H9 (cell line): ENCODE measurements around the gene IGFBP5. TPM values are rescaled to one million over a fixed set of nuclear protein-coding genes. Genes with fewer than 3 reads are reported as not detected.

Experiments used
- DNase-seq: peaks from one replicate; pipeline ENCODE4 v3.0.0-alpha.2; 2017
- H2AFZ ChIP-seq: one replicate; pipeline ENCODE4 v1.6.1; 2013; ENCODE audit warnings: mild to moderate bottlenecking, low read length, control low read depth, moderate library complexity
- H2AK5ac ChIP-seq: 2 replicates; pipeline ENCODE4 v1.6.1; 2013; ENCODE audit warnings: low read length, control low read depth, mixed read lengths; ENCODE audit not compliant: insufficient read length
- H2BK120ac ChIP-seq: one replicate; pipeline ENCODE4 v1.6.1; 2013; ENCODE audit warnings: low read depth, mild to moderate bottlenecking, low read length, control low read depth, inconsistent platforms; ENCODE audit not compliant: poor library complexity, severe bottlenecking
- H2BK12ac ChIP-seq: 2 replicates; pipeline ENCODE4 v1.6.1; 2013; ENCODE audit warnings: low read length, control low read depth, mixed read lengths, low read depth; ENCODE audit not compliant: insufficient read length
- H2BK15ac ChIP-seq: 2 replicates; pipeline ENCODE4 v1.6.1; 2013; ENCODE audit warnings: low read depth, low read length, control low read depth
- H2BK20ac ChIP-seq: one replicate; pipeline ENCODE4 v1.6.1; 2013; ENCODE audit warnings: low read depth, mild to moderate bottlenecking, low read length, control low read depth, inconsistent platforms; ENCODE audit not compliant: poor library complexity, severe bottlenecking
- H2BK5ac ChIP-seq: 2 replicates; pipeline ENCODE4 v1.6.1; 2013; ENCODE audit warnings: low read length, control low read depth, mixed read lengths; ENCODE audit not compliant: insufficient read length
- H3K14ac ChIP-seq: 2 replicates; pipeline ENCODE4 v1.6.1; 2013; ENCODE audit warnings: low read length, control low read depth; ENCODE audit not compliant: insufficient read depth
- H3K18ac ChIP-seq: 2 replicates; pipeline ENCODE4 v1.6.1; 2013; ENCODE audit warnings: low read depth, mild to moderate bottlenecking, mixed read lengths, low read length, control low read depth; ENCODE audit not compliant: insufficient read length
- H3K23ac ChIP-seq: 2 replicates; pipeline ENCODE4 v1.6.1; 2013; ENCODE audit warnings: low read length, control low read depth, mixed read lengths, low read depth; ENCODE audit not compliant: insufficient read length
- H3K23me2 ChIP-seq: 2 replicates; pipeline ENCODE4 v1.6.1; 2013; ENCODE audit warnings: low read depth, mild to moderate bottlenecking, mixed read lengths, low read length, control low read depth; ENCODE audit not compliant: insufficient read length, poor library complexity, severe bottlenecking
- H3K27ac ChIP-seq: 2 replicates; pipeline ENCODE4 v1.5.1; 2013; ENCODE audit warnings: low read length, control low read depth, mixed read lengths, low read depth; ENCODE audit not compliant: insufficient read length
- H3K27me3 ChIP-seq: 2 replicates; pipeline ENCODE4 v1.6.1; 2013; ENCODE audit warnings: low read length, control low read depth, inconsistent platforms; ENCODE audit not compliant: insufficient read depth
- H3K4ac ChIP-seq: 2 replicates; pipeline ENCODE4 v1.6.1; 2013; ENCODE audit warnings: low read depth, mild to moderate bottlenecking, control low read depth, inconsistent platforms, low read length, moderate library complexity
- H3K4me1 ChIP-seq: 2 replicates; pipeline ENCODE4 v1.6.1; 2013; ENCODE audit warnings: low read length, control low read depth, inconsistent platforms; ENCODE audit not compliant: insufficient read depth
- H3K4me2 ChIP-seq: 2 replicates; pipeline ENCODE4 v1.6.1; 2013; ENCODE audit warnings: low read length, control low read depth, mixed read lengths; ENCODE audit not compliant: insufficient read length, insufficient read depth
- H3K56ac ChIP-seq: 2 replicates; pipeline ENCODE4 v1.6.1; 2013; ENCODE audit warnings: low read depth, mild to moderate bottlenecking, mixed read lengths, low read length, control low read depth; ENCODE audit not compliant: insufficient read length
- H3K79me1 ChIP-seq: 2 replicates; pipeline ENCODE4 v1.6.1; 2013; ENCODE audit warnings: low read depth, mild to moderate bottlenecking, moderate library complexity, low read length, control low read depth, inconsistent platforms; ENCODE audit not compliant: insufficient read depth, poor library complexity, severe bottlenecking
- H3K79me2 ChIP-seq: 2 replicates; pipeline ENCODE4 v1.6.1; 2013; ENCODE audit warnings: low read length, control low read depth, inconsistent platforms; ENCODE audit not compliant: insufficient read depth
- H3K9ac ChIP-seq: 2 replicates; pipeline ENCODE4 v1.6.1; 2013; ENCODE audit warnings: low read length, control low read depth, mixed read lengths; ENCODE audit not compliant: insufficient read length; ENCODE audit errors: extremely low read depth
- H3K9me3 ChIP-seq: one replicate; pipeline ENCODE4 v1.6.1; 2013; ENCODE audit warnings: low read depth, low read length, inconsistent platforms; ENCODE audit not compliant: control insufficient read depth
- H3T11ph ChIP-seq: one replicate; pipeline ENCODE4 v1.6.1; 2013; ENCODE audit warnings: mild to moderate bottlenecking, low read length, control low read depth, inconsistent platforms
- H4K20me1 ChIP-seq: one replicate; pipeline ENCODE4 v1.6.1; 2013; ENCODE audit not compliant: control insufficient read depth, insufficient read length, insufficient read depth
- H4K5ac ChIP-seq: 2 replicates; pipeline ENCODE4 v1.6.1; 2013; ENCODE audit warnings: low read depth, mild to moderate bottlenecking, mixed read lengths, low read length, control low read depth; ENCODE audit not compliant: insufficient read length
- H4K8ac ChIP-seq: replicated peaks from 2 replicates; pipeline ENCODE4 v1.6.1; 2013; ENCODE audit warnings: low read length, control low read depth, mixed read lengths, low read depth; ENCODE audit not compliant: insufficient read length
- H4K91ac ChIP-seq: 2 replicates; pipeline ENCODE4 v1.6.1; 2013; ENCODE audit warnings: low read depth, mild to moderate bottlenecking, moderate library complexity, mixed read lengths, low read length, control low read depth; ENCODE audit not compliant: insufficient read length
- H3K27ac Mint-ChIP-seq, 3 experiments: 2 replicates in 2 of 3; 3 replicates in 1 of 3; pipeline ENCODE4 v1.8.0; 2020 to 2021; ENCODE audit warnings: mixed read lengths in 3 of 3, mild to moderate bottlenecking in 1 of 3, moderate library complexity in 1 of 3
- H3K27me3 Mint-ChIP-seq: 2 replicates; pipeline ENCODE4 v1.8.0; 2021; ENCODE audit warnings: low read depth, mild to moderate bottlenecking, moderate library complexity, mixed read lengths
- H3K36me3 Mint-ChIP-seq, 3 experiments: 2 replicates in 2 of 3; 3 replicates in 1 of 3; pipeline ENCODE4 v1.8.0; 2020 to 2021; ENCODE audit warnings: low read depth in 3 of 3, mixed read lengths in 3 of 3; ENCODE audit not compliant: insufficient read depth in 1 of 3
- H3K4me1 Mint-ChIP-seq, 2 experiments: 2 replicates each; pipeline ENCODE4 v1.8.0; 2020; ENCODE audit warnings: mixed read lengths in 2 of 2
- H3K4me3 Mint-ChIP-seq, 2 experiments: 2 replicates in 1 of 2; 3 replicates in 1 of 2; pipeline ENCODE4 v1.8.0; 2020 to 2021; ENCODE audit warnings: mild to moderate bottlenecking in 2 of 2, mixed read lengths in 2 of 2, moderate library complexity in 1 of 2
- H3K9me3 Mint-ChIP-seq, 2 experiments: 2 replicates in 1 of 2; 3 replicates in 1 of 2; pipeline ENCODE4 v1.8.0; 2020; ENCODE audit warnings: mild to moderate bottlenecking in 2 of 2, mixed read lengths in 2 of 2, moderate library complexity in 1 of 2
- WGBS: extraction: QIAGEN DNeasy Blood & Tissue Kit; methylation state at CpG from one replicate; pipeline ENCODE4 v1.1.7; 2013; ENCODE audit warnings: missing lambda C conversion rate, low lambda C conversion rate, mixed read lengths; ENCODE audit not compliant: insufficient read length; ENCODE audit errors: extremely low coverage; 5-methylcytosine and 5-hydroxymethylcytosine counted together
- total RNA-seq: library from RNA; stranded (reverse); gene quantifications from 2 replicates; pipeline ENCODE4 v1.2.1, GENCODE V29; 2021
- TF ChIP-seq, protein P1 (sequence below): fragments of 200-600 bp; sonication (generic); conservative IDR thresholded peaks from 3 replicates; pipeline ENCODE4 v1.8.0; 2021; ENCODE audit warnings: antibody characterized with exemption, mild to moderate bottlenecking

The IGFBP5 gene
- total RNA-seq, 1 experiment from 2014 or later, result 0.90 TPM

- Histone ChIP-seq H2BK5ac (no peak overlapping the region), H4K20me1 (no peaks in the 10 kb centered on the region), H4K5ac (no peak overlapping the region), H2BK12ac (no peak overlapping the region), H3T11ph (no peak overlapping the region), H2BK15ac (no peak overlapping the region), H3K79me1 (peaks cover 2% of the 10 kb centered on the region), H2AK5ac (no peak overlapping the region), H2BK20ac (no peak overlapping the region), H3K56ac (no peak overlapping the region), H2AFZ (no peak overlapping the region), H3K27ac (no peak overlapping the region), H4K8ac (no peak overlapping the region), H3K23ac (no peak overlapping the region), H3K4ac (no peak overlapping the region), H3K4me2 (no peak overlapping the region), H3K79me2 (peaks cover 27% of the 10 kb centered on the region; the same call in 1 of the 2 replicates), H3K14ac (no peak overlapping the region), H2BK120ac (no peak overlapping the region), H3K9me3 (no peaks in the 10 kb centered on the region), H4K91ac (no peak overlapping the region), H3K9ac (no peak overlapping the region), H3K27me3 (no peaks in the 10 kb centered on the region), H3K23me2 (no peaks in the 10 kb centered on the region), H3K18ac (no peak overlapping the region), H3K4me1 (peaks cover 14% of the 10 kb centered on the region)
- peaks cover 0 to 5% of the 10 kb centered on the region in 2 experiments; a peak in 2 of 5 replicates for H3K9me3 Mint-ChIP-seq
- peaks cover 36 to 71% (median 58%) of the 10 kb centered on the region in 3 experiments for H3K36me3 Mint-ChIP-seq
- peaks cover 65 to 76% of the 10 kb centered on the region in 2 experiments for H3K4me1 Mint-ChIP-seq
- TF ChIP-seq, protein P1, sequence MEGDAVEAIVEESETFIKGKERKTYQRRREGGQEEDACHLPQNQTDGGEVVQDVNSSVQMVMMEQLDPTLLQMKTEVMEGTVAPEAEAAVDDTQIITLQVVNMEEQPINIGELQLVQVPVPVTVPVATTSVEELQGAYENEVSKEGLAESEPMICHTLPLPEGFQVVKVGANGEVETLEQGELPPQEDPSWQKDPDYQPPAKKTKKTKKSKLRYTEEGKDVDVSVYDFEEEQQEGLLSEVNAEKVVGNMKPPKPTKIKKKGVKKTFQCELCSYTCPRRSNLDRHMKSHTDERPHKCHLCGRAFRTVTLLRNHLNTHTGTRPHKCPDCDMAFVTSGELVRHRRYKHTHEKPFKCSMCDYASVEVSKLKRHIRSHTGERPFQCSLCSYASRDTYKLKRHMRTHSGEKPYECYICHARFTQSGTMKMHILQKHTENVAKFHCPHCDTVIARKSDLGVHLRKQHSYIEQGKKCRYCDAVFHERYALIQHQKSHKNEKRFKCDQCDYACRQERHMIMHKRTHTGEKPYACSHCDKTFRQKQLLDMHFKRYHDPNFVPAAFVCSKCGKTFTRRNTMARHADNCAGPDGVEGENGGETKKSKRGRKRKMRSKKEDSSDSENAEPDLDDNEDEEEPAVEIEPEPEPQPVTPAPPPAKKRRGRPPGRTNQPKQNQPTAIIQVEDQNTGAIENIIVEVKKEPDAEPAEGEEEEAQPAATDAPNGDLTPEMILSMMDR, result no peak
- H3K27ac Mint-ChIP-seq, result no peak overlapping the region; a peak in 2 of 7 replicates
- no peaks in the 10 kb centered on the region for H3K27me3 Mint-ChIP-seq
- no peak for DNase-seq
- no peak overlapping the region for H3K4me3 Mint-ChIP-seq
- no CpG with 5 or more reads among the region's 3 CpGs for WGBS
Observed at GRCh38 chr2:216648105-216648504, 47.2 kb downstream of the IGFBP5 start.
